ENCODE measurements around the gene ANKS3. TPM values are rescaled to one million over a fixed set of nuclear protein-coding genes. Genes with fewer than 3 reads are reported as not detected.
"Not testable (repeated sequence)": the region's sequence is repeated elsewhere in the genome, so short reads cannot be mapped to it uniquely, and the experiment has no call there.

The ANKS3 gene
- total and polyA plus RNA-seq, 7 donors: 5.2 to 15.0 (median 9.1) TPM

DNA sequence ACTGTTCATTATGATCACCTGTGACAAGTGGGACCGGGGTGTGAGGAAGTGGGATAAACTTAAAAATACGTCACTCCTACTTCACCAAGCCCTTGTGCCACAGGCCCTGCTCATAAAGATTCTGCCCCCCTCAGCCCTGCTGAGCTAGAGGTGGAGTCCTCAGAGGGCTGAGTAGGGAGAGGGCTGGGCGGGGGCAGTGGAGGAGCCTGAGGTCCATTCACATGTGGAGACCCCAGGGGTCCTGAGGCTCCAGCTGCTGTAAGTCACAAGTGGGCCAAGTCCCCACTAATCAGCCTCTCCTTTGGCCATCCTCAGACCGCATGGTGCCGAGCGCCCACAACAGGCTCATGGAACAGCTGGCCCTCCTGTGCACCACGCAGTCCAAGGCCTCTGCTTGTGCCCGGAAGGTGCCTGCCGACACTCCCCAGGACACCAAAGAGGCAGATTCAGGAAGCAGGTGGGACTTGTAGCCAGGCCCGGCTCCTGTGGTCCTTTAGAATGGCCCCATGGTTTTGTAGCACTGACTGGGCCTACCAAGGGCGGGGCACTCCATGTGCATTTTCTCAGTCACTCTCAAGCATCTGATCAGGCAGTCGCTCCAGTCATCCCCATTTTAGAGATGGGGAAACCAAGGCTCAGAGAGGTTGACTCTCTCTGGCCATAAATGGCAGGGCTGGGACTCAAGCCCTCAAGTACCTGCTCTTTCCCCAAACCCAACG is 10.6 kb upstream of the ANKS3 start:
- TF ChIP-seq, protein P1, sequence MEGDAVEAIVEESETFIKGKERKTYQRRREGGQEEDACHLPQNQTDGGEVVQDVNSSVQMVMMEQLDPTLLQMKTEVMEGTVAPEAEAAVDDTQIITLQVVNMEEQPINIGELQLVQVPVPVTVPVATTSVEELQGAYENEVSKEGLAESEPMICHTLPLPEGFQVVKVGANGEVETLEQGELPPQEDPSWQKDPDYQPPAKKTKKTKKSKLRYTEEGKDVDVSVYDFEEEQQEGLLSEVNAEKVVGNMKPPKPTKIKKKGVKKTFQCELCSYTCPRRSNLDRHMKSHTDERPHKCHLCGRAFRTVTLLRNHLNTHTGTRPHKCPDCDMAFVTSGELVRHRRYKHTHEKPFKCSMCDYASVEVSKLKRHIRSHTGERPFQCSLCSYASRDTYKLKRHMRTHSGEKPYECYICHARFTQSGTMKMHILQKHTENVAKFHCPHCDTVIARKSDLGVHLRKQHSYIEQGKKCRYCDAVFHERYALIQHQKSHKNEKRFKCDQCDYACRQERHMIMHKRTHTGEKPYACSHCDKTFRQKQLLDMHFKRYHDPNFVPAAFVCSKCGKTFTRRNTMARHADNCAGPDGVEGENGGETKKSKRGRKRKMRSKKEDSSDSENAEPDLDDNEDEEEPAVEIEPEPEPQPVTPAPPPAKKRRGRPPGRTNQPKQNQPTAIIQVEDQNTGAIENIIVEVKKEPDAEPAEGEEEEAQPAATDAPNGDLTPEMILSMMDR (IDR thresholded peaks at IDR 0.05): no peak
- H3K4me1 ChIP-seq: peaks cover 9% of the 10 kb centered on the region
- peaks cover 0 to 7% of the 10 kb centered on the region in 2 donors for H3K36me3 ChIP-seq (ENCODE audit: insufficient read depth in 1 of 2, low read depth in 1 of 2)
- DNase-seq (peak in 1 of 2 donors; percentile 26), ATAC-seq (no peak)
- WGBS, 3 donors: 62 to 70% (median 67%) methylated on average over 13 of the region's 13 CpGs
- H3K27me3 ChIP-seq (ENCODE audit: insufficient read depth in 3 of 3, low read length in 2 of 3): peaks cover 0 to 1% (median 0%) of the 10 kb centered on the region in 3 donors
- H3K4me3 ChIP-seq: no peak overlapping the region
- intact Hi-C loops (cut with DNase I): no loop called here
- no peaks in the 10 kb centered on the region for H3K9me3 ChIP-seq
- no peak overlapping the region for H3K27ac ChIP-seq

DNA sequence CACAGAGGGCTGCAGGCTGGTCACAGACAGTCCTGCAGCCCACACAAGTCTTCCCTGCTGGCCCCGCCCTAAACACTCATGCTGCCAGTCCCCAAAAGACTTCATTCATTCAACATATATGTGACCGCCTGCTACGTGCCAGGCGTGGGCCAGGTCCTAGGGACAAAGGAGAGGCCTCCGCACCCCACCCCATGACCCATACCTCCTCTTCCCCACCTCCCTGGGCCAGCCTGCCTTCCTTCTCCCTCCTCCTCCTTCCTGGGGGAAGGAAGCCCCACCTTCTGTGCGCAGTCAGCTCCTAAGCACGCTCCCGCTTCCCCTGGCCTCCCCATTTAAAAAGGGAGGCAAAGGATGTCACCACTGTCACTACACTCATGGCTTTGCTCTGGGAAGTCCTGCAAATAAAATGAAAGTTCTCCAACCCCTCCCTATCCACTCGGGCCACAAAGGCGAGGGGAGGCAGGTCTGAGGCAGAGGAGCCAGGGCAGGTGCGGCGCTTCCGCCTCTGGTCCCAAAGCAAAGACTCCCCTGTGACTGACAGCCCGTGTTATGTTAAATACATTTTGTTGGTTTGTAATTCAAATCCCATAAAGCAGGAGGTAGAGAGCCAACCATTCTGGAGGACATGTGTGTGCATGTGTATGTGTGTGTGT is 9.3 kb upstream of the ANKS3 start:
- Histone ChIP-seq H3K9me3 (no peaks in the 10 kb centered on the region), H3K4me3 (no peak overlapping the region), H3K27me3 (ENCODE audit: insufficient read depth in 3 of 3, low read length in 2 of 3) (peaks cover 0 to 1% (median 0%) of the 10 kb centered on the region in 3 donors), H3K27ac (no peak overlapping the region), H3K4me1 (peaks cover 9% of the 10 kb centered on the region), H3K36me3 (ENCODE audit: insufficient read depth in 1 of 2, low read depth in 1 of 2) (no peaks in the 10 kb centered on the region)
- peak in 1 of 2 donors; percentile 43 for DNase-seq
- TF ChIP-seq, protein P1 (IDR thresholded peaks at IDR 0.05): no peak
- ATAC-seq: peak in 1 of 4 donors; percentile 28
- intact Hi-C loops (cut with DNase I): no loop called here
- WGBS, 3 donors: 38 to 45% (median 44%) methylated on average over 14 of the region's 14 CpGs

DNA sequence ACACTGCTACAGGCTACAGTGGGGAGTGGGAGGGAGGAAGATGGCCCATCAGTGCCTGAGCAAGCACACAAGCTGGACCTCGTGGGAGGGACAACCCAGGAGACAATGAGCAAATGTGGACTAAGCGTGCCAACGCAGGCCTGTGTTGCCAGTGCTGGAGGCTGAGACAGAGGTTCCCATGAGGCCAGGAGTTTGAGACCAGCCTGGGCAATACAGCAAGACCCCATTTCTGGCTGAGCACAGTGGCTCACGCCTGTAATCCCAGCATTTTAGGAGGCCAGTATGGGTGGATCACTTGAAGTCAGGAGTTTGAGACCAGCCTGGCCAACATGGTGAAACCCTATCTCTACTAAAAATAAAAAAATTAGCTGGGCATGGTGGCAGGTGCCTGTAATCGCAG is 4.3 kb upstream of the ANKS3 start:
- intact Hi-C loops (cut with DNase I): not testable (repeated sequence)

DNA sequence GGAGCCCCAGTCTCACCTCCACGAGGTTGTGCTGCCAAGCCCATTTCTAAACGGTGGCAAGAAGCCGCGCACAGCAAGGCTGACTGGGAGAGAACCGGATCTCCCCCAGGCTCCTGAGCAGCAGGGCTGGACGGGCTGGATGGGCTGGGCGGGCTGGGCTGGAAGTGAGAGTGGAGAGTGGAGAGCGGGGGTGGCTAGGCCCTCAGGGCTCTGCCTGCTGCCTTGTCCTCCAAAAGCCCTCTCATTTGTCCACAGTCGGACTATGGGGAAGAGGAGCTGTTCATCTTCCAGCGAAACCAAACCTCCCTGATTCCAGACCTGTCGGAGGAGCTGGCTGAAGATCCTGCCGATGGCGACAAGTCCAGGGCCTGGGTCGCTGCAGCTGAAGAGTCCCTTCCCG is 3.5 kb upstream of the ANKS3 start:
- DNase-seq (peak in 1 of 2 donors; percentile 40), ATAC-seq (no peak)
- no peaks in the 10 kb centered on the region for H3K36me3 ChIP-seq (ENCODE audit: insufficient read depth in 1 of 2, low read depth in 1 of 2)
- H3K4me1 ChIP-seq: peaks cover 9% of the 10 kb centered on the region
- WGBS, 3 donors: 74 to 82% (median 78%) methylated on average over 15 of the region's 15 CpGs
- TF ChIP-seq, protein P1 (IDR thresholded peaks at IDR 0.05): no peak
- no peak overlapping the region for H3K4me3 ChIP-seq
- H3K27me3 ChIP-seq (ENCODE audit: insufficient read depth in 3 of 3, low read length in 2 of 3): no peaks in the 10 kb centered on the region
- no peak overlapping the region for H3K27ac ChIP-seq
- H3K9me3 ChIP-seq: no peaks in the 10 kb centered on the region
- intact Hi-C loops (cut with DNase I): no loop called here

More for the DNA sequence above, 4.3 kb upstream of the ANKS3 start:
- not testable (repeated sequence) for H3K27me3 ChIP-seq (ENCODE audit: insufficient read depth in 3 of 3, low read length in 2 of 3); ATAC-seq; H3K4me1 ChIP-seq; H3K36me3 ChIP-seq (ENCODE audit: insufficient read depth in 1 of 2, low read depth in 1 of 2); H3K9me3 ChIP-seq; H3K4me3 ChIP-seq; H3K27ac ChIP-seq
- 54 to 68% (median 59%) methylated on average over 5 of the region's 5 CpGs for WGBS, 3 donors
- DNase-seq: peak in 1 of 2 donors; percentile 18

DNA sequence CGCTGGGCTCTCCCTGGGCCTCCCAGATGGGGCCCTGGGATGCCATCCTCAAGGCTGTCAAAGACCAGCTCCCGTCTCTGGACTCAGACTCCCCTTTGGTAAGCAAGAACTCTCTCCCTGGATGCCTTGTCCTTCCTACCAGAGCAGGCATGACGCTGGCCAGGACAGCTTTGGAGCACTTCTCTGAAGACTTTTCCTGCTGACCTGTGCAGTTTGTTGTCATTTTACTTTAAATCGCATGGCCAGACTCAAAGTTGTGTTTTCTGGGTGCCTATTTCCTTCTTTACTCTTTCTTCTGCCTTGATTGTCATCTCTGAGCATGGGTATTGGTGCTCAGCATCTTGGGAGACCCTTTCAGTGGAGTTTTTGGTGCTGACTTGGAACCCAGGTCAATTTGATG is 2.5 kb upstream of the ANKS3 start:
- Histone ChIP-seq H3K9me3 (no peaks in the 10 kb centered on the region), H3K36me3 (ENCODE audit: insufficient read depth in 1 of 2, low read depth in 1 of 2) (peaks cover 0 to 7% of the 10 kb centered on the region in 2 donors), H3K27me3 (ENCODE audit: insufficient read depth in 3 of 3, low read length in 2 of 3) (no peaks in the 10 kb centered on the region), H3K27ac (no peak overlapping the region), H3K4me3 (no peak overlapping the region), H3K4me1 (peaks cover 9% of the 10 kb centered on the region)
- TF ChIP-seq, protein P1 (IDR thresholded peaks at IDR 0.05): no peak
- peak in 1 of 2 donors; percentile 45 for DNase-seq
- intact Hi-C loops (cut with DNase I): no loop called here
- 81 to 90% (median 85%) methylated on average over 4 of the region's 4 CpGs for WGBS, 3 donors
- ATAC-seq: no peak

All from psoas muscle (tissue), 8 donors.